Jurkat, Clone E6-1 (cell line): ENCODE measurements around the gene C1GALT1.
"Not testable (repeated sequence)": the region's sequence is repeated elsewhere in the genome, so short reads cannot be mapped to it uniquely, and the experiment has no call there.

ENCODE experiments used
- DNase-seq: peaks from one replicate; pipeline ENCODE4 v3.0.0-alpha.2; 2011; ENCODE audit warnings: low read depth, low spot score
- H3K4me3 ChIP-seq: 2 replicates; pipeline ENCODE4 v1.5.1; 2011; ENCODE audit warnings: mild to moderate bottlenecking, low read length, control low read depth, moderate library complexity

The C1GALT1 gene

GRCh38 chr7:7191137-7191536, 8.8 kb downstream of the C1GALT1 start:
- H3K4me3 ChIP-seq = no peak overlapping the region
- no peak for DNase-seq

GRCh38 chr7:7192798-7193788, 10.7 kb downstream of the C1GALT1 start:
- peak; percentile 67 for DNase-seq
- not testable (repeated sequence) for H3K4me3 ChIP-seq

GRCh38 chr7:7199592-7199991, 17.2 kb downstream of the C1GALT1 start:
- not testable (repeated sequence) for DNase-seq, H3K4me3 ChIP-seq

GRCh38 chr7:7200255-7200654, 17.9 kb downstream of the C1GALT1 start:
- not testable (repeated sequence) for DNase-seq, H3K4me3 ChIP-seq

GRCh38 chr7:7201578-7202374, 19.4 kb downstream of the C1GALT1 start:
- peak; percentile 66 for DNase-seq
- H3K4me3 ChIP-seq = no peak overlapping the region

GRCh38 chr7:7202375-7202720, 20.0 kb downstream of the C1GALT1 start:
- no peak overlapping the region for H3K4me3 ChIP-seq
- DNase-seq = no peak

GRCh38 chr7:7203813-7204575, 21.6 kb downstream of the C1GALT1 start:
- DNase-seq = peak; percentile 63
- H3K4me3 ChIP-seq = no peak overlapping the region

GRCh38 chr7:7207876-7208275, 25.5 kb downstream of the C1GALT1 start:
- DNase-seq = no peak
- H3K4me3 ChIP-seq = no peak overlapping the region

- DNase-seq = no peak
- H3K4me3 ChIP-seq = no peak overlapping the region
Observed at GRCh38 chr7:7208520-7208919, 26.2 kb downstream of the C1GALT1 start.

GRCh38 chr7:7209412-7210050, 27.2 kb downstream of the C1GALT1 start:
- no peak for DNase-seq
- no peak overlapping the region for H3K4me3 ChIP-seq

- no peak overlapping the region for H3K4me3 ChIP-seq
- no peak for DNase-seq
Observed at GRCh38 chr7:7210475-7211237, 28.3 kb downstream of the C1GALT1 start.

GRCh38 chr7:7212612-7213011, 30.3 kb downstream of the C1GALT1 start:
- H3K4me3 ChIP-seq = no peak overlapping the region

GRCh38 chr7:7214398-7215347, 32.3 kb downstream of the C1GALT1 start:
- DNase-seq = no peak
- H3K4me3 ChIP-seq = no peak overlapping the region

More at GRCh38 chr7:7212612-7213011, 30.3 kb downstream of the C1GALT1 start:
- no peak for DNase-seq

- H3K4me3 ChIP-seq = no peak overlapping the region
- no peak for DNase-seq
Observed at GRCh38 chr7:7216279-7216678, 33.9 kb downstream of the C1GALT1 start.

- no peak for DNase-seq
- no peak overlapping the region for H3K4me3 ChIP-seq
Observed at GRCh38 chr7:7219216-7219615, 36.9 kb downstream of the C1GALT1 start.

- H3K4me3 ChIP-seq = no peak overlapping the region
- DNase-seq = no peak
Observed at GRCh38 chr7:7220821-7221220, 38.5 kb downstream of the C1GALT1 start.

- H3K4me3 ChIP-seq = no peak overlapping the region
- DNase-seq = no peak
Observed at GRCh38 chr7:7221599-7222038, 39.3 kb downstream of the C1GALT1 start.
